K562 (cell line): ENCODE results near the gene SLC1A5. TPM values are rescaled to one million over a fixed set of nuclear protein-coding genes. Genes with fewer than 3 reads are reported as not detected.

Source experiments
- ASH1L ChIP-seq: fragments of 450-650 bp; IDR thresholded peaks from 2 replicates; pipeline ENCODE4 v1.6.1; 2018; ENCODE audit warnings: borderline replicate concordance, mild to moderate bottlenecking, low read depth; ENCODE audit not compliant: partially characterized antibody
- ATF1 ChIP-seq, 2 experiments: fragments of 450-650 bp in 1 of 2; IDR thresholded peaks; 2 replicates each; pipeline ENCODE4 v1.6.1; 2016; ENCODE audit warnings: missing compliant biosample characterization in 1 of 2, missing genetic modification characterization in 1 of 2
- ATF3 ChIP-seq, 2 experiments: fragments of 450-650 bp in 1 of 2; sonication (generic) in 1 of 2; formaldehyde crosslinking in 1 of 2; IDR thresholded peaks in 1 of 2; conservative IDR thresholded peaks in 1 of 2; 2 replicates each; pipeline versions ENCODE4 v1.6.1 to v1.8.1; 2016 to 2023; ENCODE audit warnings: mild to moderate bottlenecking in 2 of 2, moderate library complexity in 2 of 2, inconsistent platforms in 1 of 2, missing genetic modification reagents in 1 of 2
- BMI1 ChIP-seq: fragments of 150-350 bp; IDR thresholded peaks from 2 replicates; pipeline ENCODE4 v1.6.1; 2014; ENCODE audit warnings: low read length
- CREB1 ChIP-seq, 2 experiments: sonication (generic) in 1 of 2; formaldehyde crosslinking in 1 of 2; IDR thresholded peaks; 2 replicates each; pipeline versions ENCODE4 v1.6.1 to v1.8.0; 2012 to 2022; ENCODE audit warnings: inconsistent platforms in 1 of 2, mild to moderate bottlenecking in 1 of 2, missing genetic modification reagents in 1 of 2, moderate library complexity in 1 of 2
- ELF4 ChIP-seq: fragments of 450-650 bp; formaldehyde crosslinking; IDR thresholded peaks from 2 replicates; pipeline ENCODE4 v1.4.0; 2022; ENCODE audit warnings: missing genetic modification characterization
- GTF2E2 ChIP-seq: fragments of 200-800 bp; sonication (Bioruptor generic); IDR thresholded peaks from 2 replicates; pipeline ENCODE4 v1.6.1; 2016; ENCODE audit warnings: missing genetic modification characterization, missing compliant biosample characterization
- HDAC2 ChIP-seq: fragments of 450-650 bp; IDR thresholded peaks from 2 replicates; pipeline ENCODE4 v1.6.1; 2016; ENCODE audit warnings: mild to moderate bottlenecking
- HDAC3 ChIP-seq: fragments of 450-650 bp; IDR thresholded peaks from 2 replicates; pipeline ENCODE4 v1.6.1; 2018; ENCODE audit warnings: borderline replicate concordance, mild to moderate bottlenecking, moderate library complexity; ENCODE audit not compliant: partially characterized antibody
- HMGN3 ChIP-seq: IDR thresholded peaks from 2 replicates; pipeline ENCODE4 v1.6.1; 2011; ENCODE audit warnings: borderline replicate concordance, low read depth, mild to moderate bottlenecking, mixed read lengths, low read length; ENCODE audit not compliant: insufficient read length; ENCODE audit errors: extremely low read depth
- KAT2B ChIP-seq: IDR thresholded peaks from one replicate; pipeline ENCODE4 v1.6.1; 2012; ENCODE audit warnings: low read depth, mild to moderate bottlenecking, control low read depth, inconsistent platforms, low read length, moderate library complexity
- MCM2 ChIP-seq: fragments of 450-650 bp; IDR thresholded peaks from 2 replicates; pipeline ENCODE4 v1.6.1; 2017; ENCODE audit warnings: low read depth, mild to moderate bottlenecking
- MTA3 ChIP-seq: fragments of 450-650 bp; formaldehyde crosslinking; IDR thresholded peaks from 2 replicates; pipeline ENCODE4 v1.6.1; 2017; ENCODE audit warnings: mild to moderate bottlenecking, borderline replicate concordance
- MXD1 ChIP-seq: fragments of 250-450 bp; sonication (Bioruptor Pico); IDR thresholded peaks from 2 replicates; pipeline ENCODE4 v1.8.0; 2021; ENCODE audit warnings: borderline replicate concordance, mild to moderate bottlenecking, moderate library complexity; ENCODE audit not compliant: poor library complexity, severe bottlenecking
- POLR2H ChIP-seq: IDR thresholded peaks from 2 replicates; pipeline ENCODE4 v1.6.1; 2016; ENCODE audit warnings: missing genetic modification characterization, low read depth, mild to moderate bottlenecking, control low read depth, missing compliant biosample characterization, moderate library complexity
- PYGO2 ChIP-seq: fragments of 450-650 bp; IDR thresholded peaks from 2 replicates; pipeline ENCODE4 v1.6.1; 2016; ENCODE audit warnings: mild to moderate bottlenecking, missing genetic modification characterization, moderate library complexity, missing compliant biosample characterization
- RBM15 ChIP-seq: fragments of 200-400 bp; formaldehyde crosslinking; IDR thresholded peaks from 2 replicates; pipeline ENCODE4 v1.6.1; 2018; ENCODE audit warnings: mild to moderate bottlenecking, low read length, moderate library complexity; ENCODE audit not compliant: insufficient read depth
- SIRT6 ChIP-seq: IDR thresholded peaks from one replicate; pipeline ENCODE4 v1.6.1; 2012; ENCODE audit warnings: low read depth, mild to moderate bottlenecking, control low read depth, inconsistent platforms, low read length, moderate library complexity
- THRAP3 ChIP-seq: fragments of 450-650 bp; IDR thresholded peaks from 2 replicates; pipeline ENCODE4 v1.6.1; 2016; ENCODE audit warnings: mild to moderate bottlenecking, inconsistent platforms, borderline replicate concordance
- ZBED1 ChIP-seq: IDR thresholded peaks from 2 replicates; pipeline ENCODE4 v1.6.1; 2014
- ZBTB9 ChIP-seq: fragments of 450-650 bp; formaldehyde crosslinking; IDR thresholded peaks from 2 replicates; pipeline ENCODE4 v1.4.0; 2020; ENCODE audit warnings: mild to moderate bottlenecking, moderate library complexity
- ZC3H4 ChIP-seq: sonication (generic); formaldehyde crosslinking; IDR thresholded peaks from 2 replicates; pipeline ENCODE4 v1.9.0; 2021; ENCODE audit warnings: missing genetic modification reagents, borderline replicate concordance
- ZKSCAN1 ChIP-seq: fragments of 150-350 bp; IDR thresholded peaks from 2 replicates; pipeline ENCODE4 v1.6.1; 2016; ENCODE audit warnings: low read depth, low read length
- ZNF589 ChIP-seq: fragments of 200-800 bp; sonication (Bioruptor generic); IDR thresholded peaks from 2 replicates; pipeline ENCODE4 v1.6.1; 2016; ENCODE audit warnings: low read depth, missing genetic modification characterization, missing compliant biosample characterization
- ZNF695 ChIP-seq: fragments of 450-650 bp; formaldehyde crosslinking; IDR thresholded peaks from 2 replicates; pipeline ENCODE4 v1.4.0; 2020; ENCODE audit warnings: mild to moderate bottlenecking, moderate library complexity
- polyA plus RNA-seq, 8 experiments: library from polyadenylated mRNA; depleted of rRNA in 4 of 8; stranded (reverse) in 5 of 8; unstranded in 3 of 8; fragments of >200 nt; fragmentation: Nextera tagmentation in 2 of 8; fragmentation: Illumina TruSeq in 1 of 8; extraction: Ambion mirVana in 2 of 8; extraction: Trizol in 1 of 8; gene quantifications; 2 replicates each; pipeline versions ENCODE4 v1.2.1 to v1.2.3, GENCODE V29; 2011 to 2014; ENCODE audit warnings: inconsistent platforms in 1 of 8, missing spikeins in 1 of 8
- total RNA-seq, 7 experiments: library from RNA; depleted of rRNA in 6 of 7; stranded (reverse); fragments of >200 nt in 6 of 7; fragmentation: Illumina TruSeq in 2 of 7; extraction: Trizol in 2 of 7; gene quantifications; 2 replicates each; pipeline versions ENCODE4 v1.2.1 to v1.2.3, GENCODE V29; 2011 to 2021; ENCODE audit warnings: low replicate concordance in 1 of 7

The SLC1A5 gene
- total and polyA plus RNA-seq, 9 of the 15 experiments (the other 6 are each of a cell fraction or from before 2014, with no cell fraction given): 31.2 to 417 (median 134) TPM

GRCh38 chr19:46788262-46788967 is at the start of gene SLC1A5 (continued):
- TF ChIP-seq HMGN3: peak; percentile 78
- peak; percentile 77; the same call in 1 of the 2 replicates for TF ChIP-seq ELF4 (CRISPR knock-in tag)
- no peak for TF ChIP-seq ATF1 (CRISPR knock-in tag; IDR thresholded peaks at IDR 0.05)
- TF ChIP-seq ATF1 (tag; IDR thresholded peaks at IDR 0.05): peak; percentile 55; the same call in 1 of the 2 replicates
- 0 out of 2 replicates have a peak, but pooled peaks have one; percentile 67 for TF ChIP-seq ZC3H4 (CRISPR knock-in tag)
- TF ChIP-seq MXD1 (CRISPR knock-in tag): peak; percentile 70
- no peak for TF ChIP-seq ZNF695 (CRISPR knock-in tag)
- 0 out of 2 replicates have a peak, but pooled peaks have one; percentile 29 for TF ChIP-seq ZBTB9
- no peak for TF ChIP-seq MCM2
- 0 out of 2 replicates have a peak, but pooled peaks have one; percentile 28 for TF ChIP-seq CREB1 (IDR thresholded peaks at IDR 0.05)
- peak; percentile 52; the same call in 1 of the 2 replicates for TF ChIP-seq CREB1 (CRISPR knock-in tag; IDR thresholded peaks at IDR 0.05)
- TF ChIP-seq POLR2H (tag): peak; percentile 98
- peak; percentile 29; the same call in 1 of the 2 replicates for TF ChIP-seq ZKSCAN1
- TF ChIP-seq ASH1L: peak; percentile 40
- no peak for TF ChIP-seq PYGO2
- peak; percentile 62; the same call in 1 of the 2 replicates for TF ChIP-seq HDAC2
- no peak for TF ChIP-seq RBM15
- TF ChIP-seq THRAP3: peak; percentile 78; the same call in 1 of the 2 replicates
- TF ChIP-seq SIRT6: no peak
- peak; percentile 89 for TF ChIP-seq MTA3
- no peak for TF ChIP-seq ZNF589
- TF ChIP-seq ATF3 (IDR thresholded peaks at IDR 0.05): no peak
- TF ChIP-seq ATF3 (CRISPR knock-in tag; conservative IDR thresholded peaks at IDR 0.05): peak; percentile 65; the same call in 1 of the 2 replicates
- no peak for TF ChIP-seq KAT2B
- no peak for TF ChIP-seq HDAC3
- TF ChIP-seq BMI1: no peak
- peak; percentile 76 for TF ChIP-seq GTF2E2 (tag)
- TF ChIP-seq ZBED1: peak; percentile 44; the same call in 1 of the 2 replicates
